Breast epithelium (tissue), 3 donors: ENCODE measurements around the gene MAPK11.

ENCODE experiments used
- POLR2A ChIP-seq: fragments of 450-650 bp; IDR thresholded peaks from one replicate; pipeline ENCODE4 v1.6.1; 2016; ENCODE audit warnings: antibody characterized with exemption, mild to moderate bottlenecking, moderate library complexity
- TF ChIP-seq, protein P1 (sequence below), 3 donors: fragments of 450-650 bp; IDR thresholded peaks; one replicate each; pipeline ENCODE4 v1.5.1; 2016 to 2017; ENCODE audit warnings: antibody characterized with exemption in 3 of 3, mild to moderate bottlenecking in 3 of 3, moderate library complexity in 3 of 3

DNA sequence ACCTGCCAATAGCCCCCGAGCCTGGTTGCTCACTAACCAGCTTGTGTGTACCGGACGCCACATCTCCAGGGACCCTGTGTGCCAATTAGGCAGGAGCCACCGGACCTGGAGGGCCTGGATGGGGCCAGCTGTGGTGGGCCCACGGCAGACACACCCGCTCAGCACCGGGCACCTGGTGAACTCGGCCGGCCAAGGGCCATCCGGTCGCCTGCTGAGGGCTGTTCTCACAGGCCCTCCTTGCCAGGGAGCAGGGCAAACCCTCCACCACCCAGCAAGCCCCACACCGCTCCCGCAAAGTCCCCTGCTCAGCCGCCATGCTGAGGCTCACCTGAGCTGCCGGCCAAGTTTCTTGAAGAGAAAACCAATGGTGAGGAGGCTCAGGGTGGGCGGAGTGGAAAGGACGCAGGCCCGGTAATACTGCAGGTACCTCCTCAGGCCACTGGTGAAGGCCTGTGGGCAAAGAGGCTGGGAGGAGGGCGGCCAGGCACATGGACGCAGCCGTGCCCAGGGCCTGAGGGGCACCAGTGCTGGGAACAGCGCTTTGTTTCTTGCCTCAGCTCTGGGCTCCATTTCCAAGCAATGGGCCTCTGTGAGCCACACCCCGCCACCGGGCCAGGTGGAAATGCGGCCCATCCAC is 42.5 kb downstream of the MAPK11 start:
- no peak for TF ChIP-seq POLR2A
- TF ChIP-seq, protein P1, sequence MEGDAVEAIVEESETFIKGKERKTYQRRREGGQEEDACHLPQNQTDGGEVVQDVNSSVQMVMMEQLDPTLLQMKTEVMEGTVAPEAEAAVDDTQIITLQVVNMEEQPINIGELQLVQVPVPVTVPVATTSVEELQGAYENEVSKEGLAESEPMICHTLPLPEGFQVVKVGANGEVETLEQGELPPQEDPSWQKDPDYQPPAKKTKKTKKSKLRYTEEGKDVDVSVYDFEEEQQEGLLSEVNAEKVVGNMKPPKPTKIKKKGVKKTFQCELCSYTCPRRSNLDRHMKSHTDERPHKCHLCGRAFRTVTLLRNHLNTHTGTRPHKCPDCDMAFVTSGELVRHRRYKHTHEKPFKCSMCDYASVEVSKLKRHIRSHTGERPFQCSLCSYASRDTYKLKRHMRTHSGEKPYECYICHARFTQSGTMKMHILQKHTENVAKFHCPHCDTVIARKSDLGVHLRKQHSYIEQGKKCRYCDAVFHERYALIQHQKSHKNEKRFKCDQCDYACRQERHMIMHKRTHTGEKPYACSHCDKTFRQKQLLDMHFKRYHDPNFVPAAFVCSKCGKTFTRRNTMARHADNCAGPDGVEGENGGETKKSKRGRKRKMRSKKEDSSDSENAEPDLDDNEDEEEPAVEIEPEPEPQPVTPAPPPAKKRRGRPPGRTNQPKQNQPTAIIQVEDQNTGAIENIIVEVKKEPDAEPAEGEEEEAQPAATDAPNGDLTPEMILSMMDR (IDR thresholded peaks at IDR 0.05): no peak
